ENCODE measurements around the gene MAPKAP1. TPM values are rescaled to one million over a fixed set of nuclear protein-coding genes. Genes with fewer than 3 reads are reported as not detected.
A peak's percentile ranks its signal among the peaks of the same experiment; 100 is the strongest.

The MAPKAP1 gene
- total RNA-seq, 2 experiments from 2014 or later = 54.8 to 57.4 TPM

DNA sequence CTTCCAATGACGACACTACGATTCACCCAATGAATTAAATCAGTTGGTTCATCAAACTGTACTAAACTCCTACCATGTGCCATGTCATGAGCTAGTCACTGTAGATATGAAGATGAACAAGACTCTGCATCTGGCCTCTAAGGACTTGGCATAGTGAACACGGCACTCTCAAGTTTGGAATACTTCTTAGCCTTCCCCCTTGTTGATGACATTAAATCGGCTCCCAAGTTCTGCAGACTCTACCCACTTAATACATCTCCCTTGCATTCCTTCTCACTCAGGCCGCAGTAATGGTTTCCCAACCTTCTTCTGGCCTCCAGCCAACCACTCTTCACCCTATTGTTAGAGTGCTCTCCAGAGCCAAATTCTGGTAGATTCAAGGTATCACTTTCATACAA, 184.7 kb downstream of the MAPKAP1 start:
- Mint-ChIP-seq H3K27ac (peak overlapping the region; percentile 86), H3K4me1 (ENCODE audit: low read depth) (peaks cover 47% of the 10 kb centered on the region), H3K4me3 (no peak overlapping the region), H3K27me3 (ENCODE audit: low read depth) (no peaks in the 10 kb centered on the region), H3K36me3 (ENCODE audit: low read depth) (peaks cover 6% of the 10 kb centered on the region), H3K9me3 (no peaks in the 10 kb centered on the region)
- DNase-seq = no peak
- CTCF ChIA-PET = interaction anchor here (1.0 to 1.4 kb wide), 4 partner anchors 9 to 114 kb away, joined by 3 to 4 read pairs (median 3); no protein-coding TSS in a partner anchor
- intact Hi-C loops (cut with micrococcal nuclease) = loop anchor here (5.0 to 10.0 kb wide), 4 partner anchors 280 to 1318 kb away; partner anchors contain the start of gene HSPA5

DNA sequence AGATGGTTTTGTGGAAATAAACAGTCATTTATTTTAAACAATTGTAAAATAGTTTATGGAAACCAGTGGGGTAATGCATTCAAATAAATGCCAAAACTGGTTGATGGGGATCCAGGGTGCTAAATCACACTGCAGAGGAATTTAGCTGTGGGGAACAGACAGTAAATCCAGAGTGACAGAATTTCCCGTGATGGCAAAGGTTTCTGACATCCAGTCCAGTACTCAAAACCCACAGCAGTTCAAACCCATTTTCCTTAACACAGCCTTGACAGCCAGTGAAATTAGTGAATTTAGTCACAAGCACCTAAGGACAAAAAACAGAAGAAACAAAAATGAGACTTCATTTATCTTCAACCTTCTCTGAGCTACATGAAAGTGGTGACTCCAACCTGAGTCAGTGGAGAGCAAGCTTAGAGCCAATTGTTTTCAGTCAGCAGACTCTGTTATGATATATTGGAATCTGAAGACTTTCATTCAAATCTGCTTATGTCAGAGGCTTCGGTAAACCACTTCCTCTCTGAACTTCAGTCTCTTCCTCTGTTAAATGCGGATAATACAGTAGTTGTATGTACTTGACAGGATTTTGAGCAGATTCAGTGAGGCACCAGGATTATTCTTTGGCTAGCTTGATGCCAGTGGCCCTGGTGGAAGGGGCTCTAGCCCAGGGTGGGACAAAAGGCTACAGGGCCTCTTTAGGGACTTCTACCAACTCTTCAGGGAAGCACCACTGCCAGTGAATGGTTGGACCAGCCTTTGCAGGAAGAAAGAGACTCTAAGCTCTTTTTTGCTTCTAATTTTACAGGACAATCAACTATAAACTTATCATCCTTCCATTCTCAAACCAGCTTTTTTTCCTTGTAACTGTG, 185.3 kb downstream of the MAPKAP1 start:
- CTCF ChIA-PET = interaction anchor here (1.0 to 1.4 kb wide), 4 partner anchors 8 to 114 kb away, joined by 3 to 4 read pairs (median 3); no protein-coding TSS in a partner anchor
- peak overlapping the region; percentile 23 for H3K4me3 Mint-ChIP-seq
- H3K4me1 Mint-ChIP-seq (ENCODE audit: low read depth) = peaks cover 46% of the 10 kb centered on the region

DNA sequence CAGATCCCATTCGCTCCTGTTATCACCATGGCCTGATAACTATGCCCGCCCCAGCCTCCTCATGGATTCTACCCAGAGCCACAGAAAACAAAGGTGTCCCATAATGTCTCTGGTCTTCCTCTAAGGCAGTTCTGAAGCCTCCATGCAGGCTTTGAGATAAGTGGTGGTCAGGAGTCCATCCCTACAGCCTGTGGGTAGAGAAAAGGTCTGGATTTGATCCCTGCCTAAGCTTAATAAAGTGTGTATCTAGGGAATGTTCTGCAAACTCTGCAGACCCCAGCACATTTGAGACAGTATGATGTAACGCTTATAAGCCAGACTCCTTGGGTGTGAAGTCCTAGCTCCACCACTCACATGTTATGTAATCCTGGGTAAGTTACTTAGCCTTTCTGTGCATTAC, 187.3 kb downstream of the MAPKAP1 start:
- CTCF ChIA-PET = no interaction called here
- Mint-ChIP-seq H3K36me3 (ENCODE audit: low read depth) (peaks cover 2% of the 10 kb centered on the region), H3K9me3 (no peaks in the 10 kb centered on the region), H3K27ac (no peak overlapping the region), H3K27me3 (ENCODE audit: low read depth) (no peaks in the 10 kb centered on the region), H3K4me3 (no peak overlapping the region), H3K4me1 (ENCODE audit: low read depth) (peaks cover 36% of the 10 kb centered on the region)
- DNase-seq = no peak
- intact Hi-C loops (cut with micrococcal nuclease) = loop anchor here (2.0 to 10.0 kb wide), 7 partner anchors 181 to 1315 kb away; partner anchors contain the start of genes HSPA5 and PBX3

More for the DNA sequence above, 185.3 kb downstream of the MAPKAP1 start:
- Mint-ChIP-seq H3K27me3 (ENCODE audit: low read depth) (no peaks in the 10 kb centered on the region), H3K36me3 (ENCODE audit: low read depth) (peaks cover 6% of the 10 kb centered on the region), H3K9me3 (no peaks in the 10 kb centered on the region), H3K27ac (peak overlapping the region; percentile 86)
- peak; percentile 71 for DNase-seq
- intact Hi-C loops (cut with micrococcal nuclease) = loop anchor here (1.0 to 10.0 kb wide), 12 partner anchors 8 to 1317 kb away; partner anchors contain the start of genes HSPA5, MAPKAP1 and PBX3

DNA sequence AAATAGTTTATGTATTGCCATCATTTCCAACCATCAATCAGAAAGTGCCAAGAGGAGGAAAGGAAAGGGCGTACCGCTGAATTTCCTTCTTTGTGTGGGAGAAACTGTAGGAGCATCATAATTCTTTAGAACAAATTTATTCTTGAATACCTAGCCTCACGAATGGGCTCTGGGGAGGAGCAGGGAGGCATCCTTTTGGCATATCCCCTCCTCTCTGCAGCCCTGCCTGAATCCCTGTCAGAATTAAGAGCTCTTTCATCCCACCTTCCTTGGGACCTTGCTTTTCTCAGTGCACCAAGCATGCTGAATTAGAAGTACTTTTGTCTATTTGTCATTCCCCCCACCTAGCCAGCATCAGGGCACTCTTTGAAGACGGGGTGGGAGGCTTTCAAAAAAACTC, 189.4 kb downstream of the MAPKAP1 start:
- Mint-ChIP-seq H3K27me3 (ENCODE audit: low read depth) (no peaks in the 10 kb centered on the region), H3K4me3 (no peak overlapping the region), H3K4me1 (ENCODE audit: low read depth) (peaks cover 36% of the 10 kb centered on the region)

DNA sequence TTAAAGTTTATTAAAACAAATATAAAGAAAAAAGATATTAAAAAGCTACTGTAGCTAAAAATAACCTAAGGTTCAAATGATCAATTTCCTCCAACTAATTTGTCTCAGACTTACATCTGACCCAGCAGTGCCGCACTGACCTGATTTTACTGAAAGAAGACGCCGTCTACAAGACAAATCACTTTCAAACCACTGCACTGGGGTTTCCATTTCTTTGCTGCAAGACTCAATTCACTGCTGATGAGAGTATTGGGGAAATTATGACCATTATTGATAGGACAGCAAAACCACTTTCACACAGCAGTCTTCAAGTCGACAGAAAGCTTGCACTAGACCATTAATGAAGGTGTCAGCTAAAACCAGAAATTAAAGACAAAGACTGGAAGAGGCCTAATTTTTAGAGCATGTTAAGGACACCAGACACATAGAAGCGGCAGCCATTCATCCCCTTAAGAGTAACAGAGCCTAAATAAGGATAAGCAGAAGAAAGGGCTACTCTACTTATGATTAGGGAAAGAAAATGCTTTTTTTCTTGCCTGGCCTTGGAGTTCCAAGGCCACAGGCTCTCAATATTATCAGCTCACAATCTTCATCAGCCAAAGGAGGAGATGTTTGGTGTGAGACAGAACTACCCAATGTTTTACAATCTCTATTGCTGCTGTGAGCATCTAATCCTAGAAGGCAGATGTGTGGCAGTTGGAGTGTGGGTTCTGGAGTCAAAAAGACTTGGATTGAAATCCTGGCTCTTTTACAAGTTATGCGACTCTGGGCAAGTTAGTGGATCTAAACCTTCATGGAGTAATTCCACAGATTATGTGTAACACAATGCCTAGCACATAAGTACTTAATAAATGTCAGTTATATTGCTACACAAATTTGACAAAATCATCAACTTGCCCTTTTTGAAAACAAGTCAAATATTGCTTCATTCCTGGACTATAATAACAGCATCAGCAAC, 190.7 kb downstream of the MAPKAP1 start:
- H3K4me1 Mint-ChIP-seq (ENCODE audit: low read depth) = peaks cover 24% of the 10 kb centered on the region
- intact Hi-C loops (cut with micrococcal nuclease) = no loop called here
- H3K36me3 Mint-ChIP-seq (ENCODE audit: low read depth) = peaks cover 1% of the 10 kb centered on the region
- H3K4me3 Mint-ChIP-seq = no peak overlapping the region
- H3K27ac Mint-ChIP-seq = no peak overlapping the region
- H3K27me3 Mint-ChIP-seq (ENCODE audit: low read depth) = no peaks in the 10 kb centered on the region
- CTCF ChIA-PET = interaction anchor here (0.6 kb wide), 1 partner anchor 13 kb away, joined by 3 read pairs; no protein-coding TSS in a partner anchor
- H3K9me3 Mint-ChIP-seq = no peaks in the 10 kb centered on the region
- DNase-seq = no peak

More for the DNA sequence above, 189.4 kb downstream of the MAPKAP1 start:
- Mint-ChIP-seq H3K36me3 (ENCODE audit: low read depth) (peaks cover 1% of the 10 kb centered on the region), H3K9me3 (no peaks in the 10 kb centered on the region), H3K27ac (no peak overlapping the region)
- CTCF ChIA-PET = no interaction called here
- DNase-seq = no peak
- intact Hi-C loops (cut with micrococcal nuclease) = no loop called here

DNA sequence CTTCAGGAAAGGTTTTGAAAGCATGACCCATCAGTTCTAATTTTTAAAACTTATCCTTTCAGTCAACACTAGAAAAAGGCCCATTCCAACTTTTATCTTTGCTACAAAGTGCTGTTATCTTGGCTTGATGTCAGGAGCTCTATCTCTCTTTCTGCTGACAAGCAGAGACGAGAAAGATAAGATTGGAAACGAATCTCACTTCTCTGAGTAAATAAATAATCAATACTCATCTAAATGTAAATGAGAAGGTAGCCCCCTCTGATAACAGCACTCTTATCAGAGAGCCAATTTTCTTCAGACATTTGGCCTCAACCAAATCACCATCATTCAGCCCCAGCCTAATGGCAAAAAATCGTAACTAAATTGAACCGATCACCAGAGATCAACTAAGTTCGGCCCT, 191.7 kb downstream of the MAPKAP1 start:
- Mint-ChIP-seq H3K27ac (no peak overlapping the region), H3K4me1 (ENCODE audit: low read depth) (peaks cover 15% of the 10 kb centered on the region), H3K36me3 (ENCODE audit: low read depth) (peaks cover 1% of the 10 kb centered on the region), H3K27me3 (ENCODE audit: low read depth) (no peaks in the 10 kb centered on the region), H3K4me3 (no peak overlapping the region), H3K9me3 (no peaks in the 10 kb centered on the region)
- CTCF ChIA-PET = interaction anchor here (0.6 kb wide), 1 partner anchor 14 kb away, joined by 3 read pairs; no protein-coding TSS in a partner anchor
- no peak for DNase-seq
- intact Hi-C loops (cut with micrococcal nuclease) = no loop called here

DNA sequence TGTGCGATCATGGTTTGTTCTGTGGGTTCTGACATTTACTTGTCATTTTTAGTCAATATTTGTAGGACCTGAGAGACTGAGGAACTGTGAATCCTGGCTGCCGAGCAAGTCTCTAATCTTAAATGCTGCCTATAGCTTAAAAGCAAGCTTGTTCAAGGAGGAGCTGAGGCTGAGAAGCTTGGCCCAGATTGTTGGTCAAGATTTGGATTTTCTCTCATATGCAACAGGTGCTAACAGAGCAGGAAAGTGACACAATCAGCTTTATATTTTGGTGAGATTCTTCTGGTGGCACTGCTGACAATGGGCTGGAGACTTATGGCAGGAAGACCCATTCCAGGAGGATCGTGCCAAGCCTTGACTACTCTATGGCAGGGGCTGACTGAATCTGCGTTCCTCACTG, 192.5 kb downstream of the MAPKAP1 start:
- Mint-ChIP-seq H3K27ac (no peak overlapping the region), H3K9me3 (no peaks in the 10 kb centered on the region), H3K36me3 (ENCODE audit: low read depth) (peaks cover 1% of the 10 kb centered on the region), H3K27me3 (ENCODE audit: low read depth) (no peaks in the 10 kb centered on the region), H3K4me1 (ENCODE audit: low read depth) (peaks cover 14% of the 10 kb centered on the region), H3K4me3 (no peak overlapping the region)
- no peak for DNase-seq
- intact Hi-C loops (cut with micrococcal nuclease) = no loop called here
- CTCF ChIA-PET = interaction anchor here (1.1 to 1.5 kb wide), 3 partner anchors 8 to 117 kb away, joined by 3 to 4 read pairs (median 4); no protein-coding TSS in a partner anchor

DNA sequence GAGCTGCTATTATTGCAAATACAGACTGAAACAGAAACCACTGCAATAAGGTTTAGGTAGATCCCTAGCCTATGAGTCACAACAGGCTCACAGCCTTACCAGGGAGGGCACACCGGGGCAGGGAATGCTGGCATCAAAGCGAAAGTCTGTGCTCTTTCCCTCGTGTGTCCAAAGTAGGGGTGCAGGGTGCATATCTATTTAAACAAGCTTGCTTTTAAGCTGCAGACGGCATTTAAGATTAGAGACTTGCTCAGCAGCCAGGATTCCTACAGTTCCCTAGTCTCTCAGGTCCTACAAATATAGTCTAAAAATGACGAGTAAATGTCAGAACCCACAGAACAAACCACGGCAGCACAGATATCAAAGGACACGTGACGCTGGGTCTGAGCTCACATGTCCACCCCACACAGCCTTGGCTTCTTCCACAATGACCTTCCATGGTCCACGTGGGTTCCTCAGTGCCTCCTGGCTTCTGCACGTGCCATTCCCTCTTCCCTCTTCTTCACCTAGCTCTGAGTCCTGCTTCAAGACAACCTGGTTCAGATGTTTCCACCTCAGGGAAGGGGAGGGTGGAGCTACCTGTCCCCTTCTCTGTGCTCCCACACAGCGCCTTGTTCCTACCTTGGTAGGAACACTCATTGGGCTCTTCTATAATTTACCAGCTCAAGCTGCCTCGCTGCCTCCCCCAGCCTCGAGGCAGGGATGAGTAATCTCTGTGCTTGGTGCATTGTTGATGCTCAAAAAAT, 193.2 kb downstream of the MAPKAP1 start:
- Mint-ChIP-seq H3K4me1 (ENCODE audit: low read depth) (peaks cover 14% of the 10 kb centered on the region), H3K36me3 (ENCODE audit: low read depth) (peaks cover 1% of the 10 kb centered on the region), H3K27ac (no peak overlapping the region), H3K4me3 (no peak overlapping the region), H3K27me3 (ENCODE audit: low read depth) (no peaks in the 10 kb centered on the region), H3K9me3 (no peaks in the 10 kb centered on the region)
- intact Hi-C loops (cut with micrococcal nuclease) = loop anchor here (1.0 kb wide), 1 partner anchor 7 kb away; no protein-coding TSS in a partner anchor
- peak; percentile 52 for DNase-seq
- CTCF ChIA-PET = interaction anchor here (0.7 to 1.5 kb wide), 6 partner anchors 8 to 151 kb away, joined by 3 to 4 read pairs (median 4); no protein-coding TSS in a partner anchor

DNA sequence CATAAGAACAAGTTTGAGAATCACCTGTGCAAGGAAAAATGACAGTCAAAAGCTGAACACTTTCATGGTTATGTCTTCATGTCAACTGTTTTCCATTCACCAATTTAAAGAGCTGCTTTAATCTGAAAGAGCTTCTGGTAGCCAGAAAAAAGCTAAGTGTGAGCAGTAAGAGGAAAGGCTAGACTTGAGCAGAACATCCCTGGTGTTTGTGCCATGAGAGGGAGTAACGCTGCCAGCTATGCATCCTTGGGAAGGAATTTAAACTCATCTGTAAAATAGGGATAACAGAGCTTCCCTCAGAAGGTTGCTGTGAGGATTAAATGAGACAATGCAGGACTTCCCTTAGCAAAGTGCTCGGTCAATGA, 193.7 kb downstream of the MAPKAP1 start:
- Mint-ChIP-seq H3K36me3 (ENCODE audit: low read depth) (no peaks in the 10 kb centered on the region), H3K27ac (no peak overlapping the region), H3K4me3 (no peak overlapping the region), H3K4me1 (ENCODE audit: low read depth) (peaks cover 14% of the 10 kb centered on the region), H3K27me3 (ENCODE audit: low read depth) (no peaks in the 10 kb centered on the region), H3K9me3 (no peaks in the 10 kb centered on the region)
- no peak for DNase-seq
- intact Hi-C loops (cut with micrococcal nuclease) = loop anchor here (1.0 kb wide), 1 partner anchor 8 kb away; no protein-coding TSS in a partner anchor
- CTCF ChIA-PET = interaction anchor here (0.6 to 1.5 kb wide), 7 partner anchors 9 to 151 kb away, joined by 3 to 4 read pairs (median 4); no protein-coding TSS in a partner anchor

DNA sequence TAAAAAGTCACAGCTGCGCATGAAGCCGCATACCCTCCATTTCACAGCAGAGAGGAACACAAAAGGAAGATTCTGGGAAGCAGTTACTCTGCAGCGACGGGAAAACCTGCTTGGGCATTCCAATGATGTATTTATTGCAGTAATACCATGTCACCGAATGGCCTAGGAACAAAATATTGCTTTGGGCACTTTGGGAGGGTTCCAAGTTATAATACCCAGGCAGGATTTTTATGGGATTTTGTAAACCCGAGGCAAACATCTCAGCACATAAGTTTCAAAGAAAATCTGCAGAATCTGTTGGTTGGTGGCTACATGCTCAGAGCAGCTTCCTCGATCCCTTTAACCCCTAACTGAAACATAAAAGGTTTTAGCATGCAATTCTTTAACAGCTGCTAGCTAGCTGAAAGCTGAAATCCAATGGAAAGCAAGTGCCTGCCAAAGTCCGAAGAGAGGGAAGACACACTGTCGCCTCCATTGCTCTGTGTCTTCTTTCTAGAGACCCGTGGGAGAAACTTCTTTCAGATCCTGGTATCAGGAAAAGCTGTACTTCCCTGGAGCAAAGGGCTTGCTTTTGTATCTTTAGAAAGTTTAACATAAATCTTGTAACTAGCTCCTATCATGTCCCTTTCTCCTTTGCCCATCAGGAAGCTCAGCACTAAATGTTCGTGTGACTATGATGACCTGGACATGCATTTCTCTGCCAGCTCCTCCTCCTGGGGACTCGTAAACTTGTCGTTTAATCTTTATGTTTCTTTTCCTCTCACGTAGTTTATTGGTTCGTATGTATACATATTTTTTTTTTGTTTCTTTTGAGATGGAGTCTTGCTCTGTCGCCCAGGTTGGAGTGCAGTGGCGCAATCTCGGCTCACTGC, 195.0 kb downstream of the MAPKAP1 start:
- Mint-ChIP-seq H3K4me1 (ENCODE audit: low read depth) (peaks cover 14% of the 10 kb centered on the region), H3K27ac (no peak overlapping the region), H3K4me3 (no peak overlapping the region), H3K36me3 (ENCODE audit: low read depth) (no peaks in the 10 kb centered on the region), H3K27me3 (ENCODE audit: low read depth) (no peaks in the 10 kb centered on the region), H3K9me3 (no peaks in the 10 kb centered on the region)
- intact Hi-C loops (cut with micrococcal nuclease) = no loop called here
- CTCF ChIA-PET = interaction anchor here (1.1 kb wide), 1 partner anchor 47 kb away, joined by 3 read pairs; no protein-coding TSS in a partner anchor
- DNase-seq = no peak

All from activated naive CD4-positive, alpha-beta T cell treated with anti-CD3 and anti-CD28 coated beads for 36 hours (primary cell).